HG03135 (cell line): ENCODE measurements around the gene PARD3.

Experiments used
- ATAC-seq: cut with Tn5 transposase; IDR thresholded peaks from one replicate; pipeline ENCODE4 v1.9.1; 2021; ENCODE audit warnings: mild to moderate bottlenecking, moderate library complexity; ENCODE audit not compliant: unreplicated experiment

The PARD3 gene

GRCh38 chr10:34593374-34593890 is 221.7 kb downstream of the PARD3 start:
- no peak for ATAC-seq

- ATAC-seq: no peak
Measured at GRCh38 chr10:34590793-34591192, 224.3 kb downstream of the PARD3 start.

GRCh38 chr10:34589275-34589674 is 225.8 kb downstream of the PARD3 start:
- ATAC-seq: no peak

- ATAC-seq: no peak
Measured at GRCh38 chr10:34587680-34588019, 227.4 kb downstream of the PARD3 start.

- ATAC-seq: no peak
Measured at GRCh38 chr10:34587002-34587679, 228.0 kb downstream of the PARD3 start.

- ATAC-seq: no peak
Measured at GRCh38 chr10:34585422-34586112, 229.5 kb downstream of the PARD3 start.

- no peak for ATAC-seq
Measured at GRCh38 chr10:34584164-34584563, 230.9 kb downstream of the PARD3 start.

- ATAC-seq: no peak
Measured at GRCh38 chr10:34581801-34582532, 233.1 kb downstream of the PARD3 start.

- ATAC-seq: no peak
Measured at GRCh38 chr10:34580643-34581042, 234.5 kb downstream of the PARD3 start.

GRCh38 chr10:34580214-34580613 is 234.9 kb downstream of the PARD3 start:
- no peak for ATAC-seq

- ATAC-seq: no peak
Measured at GRCh38 chr10:34578468-34578867, 236.6 kb downstream of the PARD3 start.

- ATAC-seq: no peak
Measured at GRCh38 chr10:34576797-34577196, 238.3 kb downstream of the PARD3 start.

GRCh38 chr10:34575882-34576281 is 239.2 kb downstream of the PARD3 start:
- no peak for ATAC-seq

- no peak for ATAC-seq
Measured at GRCh38 chr10:34574353-34574934, 240.7 kb downstream of the PARD3 start.

- ATAC-seq: no peak
Measured at GRCh38 chr10:34570887-34571286, 244.2 kb downstream of the PARD3 start.

GRCh38 chr10:34567659-34568253 is 247.3 kb downstream of the PARD3 start:
- no peak for ATAC-seq

GRCh38 chr10:34565934-34566333 is 249.2 kb downstream of the PARD3 start:
- no peak for ATAC-seq

GRCh38 chr10:34558093-34558583 is 257.0 kb downstream of the PARD3 start:
- no peak for ATAC-seq

GRCh38 chr10:34557173-34557572 is 257.9 kb downstream of the PARD3 start:
- ATAC-seq: no peak

GRCh38 chr10:34555653-34556052 is 259.4 kb downstream of the PARD3 start:
- no peak for ATAC-seq

- ATAC-seq: no peak
Measured at GRCh38 chr10:34553747-34554146, 261.3 kb downstream of the PARD3 start.
